ENCODE measurements around the gene PCTP.

The PCTP gene

DNA sequence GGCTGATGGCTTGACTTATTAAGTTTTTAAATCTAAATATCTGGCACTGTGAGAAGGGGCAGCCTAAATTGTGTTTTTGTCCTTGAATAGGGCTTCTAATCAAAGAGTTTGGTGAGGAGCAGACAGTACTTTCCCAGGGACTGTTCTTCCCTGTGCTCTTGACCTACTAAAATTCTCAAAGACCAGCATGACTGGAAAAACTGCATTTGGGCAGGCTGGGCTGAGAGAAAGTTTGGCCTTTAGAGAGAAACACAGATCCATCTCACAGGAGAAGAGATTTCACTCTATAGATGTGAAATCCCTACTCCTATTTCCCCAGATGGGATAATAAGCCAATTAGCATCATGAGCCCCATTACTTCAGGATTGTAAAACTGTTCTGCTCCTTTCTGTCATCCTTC, 7.3 kb downstream of the PCTP start:
- no peak for DNase-seq

DNA sequence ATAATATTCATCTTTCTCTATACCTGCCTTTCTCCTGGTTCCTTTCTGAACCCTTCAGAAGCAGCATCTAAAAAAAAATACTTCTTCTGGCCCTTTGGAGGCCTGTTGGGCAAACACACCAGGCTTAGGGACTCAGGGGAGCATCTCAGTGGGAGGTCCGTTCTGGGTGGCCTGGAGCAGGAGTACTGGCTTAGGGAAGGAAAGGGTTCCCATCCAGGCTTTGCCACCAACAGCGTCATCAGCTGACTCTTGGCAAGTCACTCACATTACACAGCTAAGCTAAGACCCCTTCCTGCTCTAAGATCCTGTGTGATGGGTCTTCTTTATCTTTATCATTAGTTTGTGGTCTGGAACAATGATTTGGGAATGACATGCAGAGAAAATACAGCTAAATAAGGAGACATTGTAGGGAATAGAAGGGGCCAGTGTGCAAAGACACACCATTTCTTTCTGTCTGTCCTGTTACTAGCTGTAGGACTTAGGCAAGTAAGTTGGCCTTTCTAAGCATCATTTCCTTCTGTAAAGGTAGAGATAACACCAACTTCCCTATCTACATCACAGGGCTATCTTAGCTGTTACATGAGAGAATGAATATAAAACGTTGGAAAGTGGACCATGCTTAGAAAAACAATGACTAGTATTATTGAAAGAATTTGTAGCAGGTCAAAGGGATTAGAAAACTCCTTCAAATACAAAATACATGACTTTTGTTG, 9.9 kb downstream of the PCTP start:
- no peak for DNase-seq

DNA sequence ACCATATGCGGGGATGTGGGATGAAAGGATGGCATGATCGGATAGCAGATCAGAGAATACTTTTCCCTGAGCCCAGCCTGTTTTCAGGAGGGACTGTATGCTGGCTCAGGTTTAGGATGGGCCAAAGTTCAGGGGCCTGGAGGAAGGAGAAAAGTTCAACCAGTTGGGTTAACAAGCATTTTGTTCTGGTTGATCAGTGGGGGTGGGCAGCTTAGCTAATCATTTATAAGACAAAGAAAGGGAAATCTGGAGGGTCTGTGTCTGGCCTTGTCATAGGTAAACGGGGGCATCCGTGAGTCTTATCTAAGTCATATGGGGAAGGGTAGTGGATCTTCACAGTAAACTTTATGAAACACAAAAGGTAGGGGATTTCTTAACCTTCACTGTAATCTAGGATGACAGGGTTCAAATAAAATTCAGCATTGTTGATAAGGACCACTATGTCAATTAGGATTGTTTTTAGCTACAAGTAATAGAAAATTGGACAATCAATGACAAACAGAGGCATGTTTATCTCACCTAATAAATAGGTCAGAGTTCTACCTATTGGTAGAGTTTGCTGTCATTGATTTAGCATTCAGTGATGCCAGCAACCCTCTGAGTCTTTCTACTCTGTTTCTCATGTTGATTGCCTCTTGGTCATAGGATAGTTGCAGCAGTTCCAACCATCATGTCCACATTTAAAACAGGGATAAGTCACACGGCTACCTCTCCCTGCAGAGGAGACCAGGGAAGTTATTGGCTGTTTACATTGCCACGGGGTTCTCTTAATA, 11.4 kb downstream of the PCTP start:
- no peak for DNase-seq

DNA sequence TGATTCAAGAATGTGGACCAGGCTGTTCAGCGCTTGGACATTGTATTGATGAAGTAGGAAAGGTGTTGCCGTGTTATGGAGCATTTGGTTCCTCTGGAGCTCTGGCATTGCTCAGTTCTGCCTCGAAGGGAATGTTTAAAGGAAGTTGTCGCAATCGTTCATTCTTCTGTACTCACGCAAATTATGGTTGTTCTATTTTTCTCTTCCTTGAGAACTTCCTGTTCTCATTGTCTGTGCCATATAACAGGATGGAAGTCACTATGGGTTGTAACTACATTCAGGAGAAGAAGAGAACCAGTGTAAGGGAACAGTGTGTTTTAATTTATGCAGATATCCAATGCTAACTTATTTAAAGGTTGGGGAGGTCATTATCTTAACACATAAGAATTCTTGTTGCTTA, 13.0 kb downstream of the PCTP start:
- no peak for DNase-seq

DNA sequence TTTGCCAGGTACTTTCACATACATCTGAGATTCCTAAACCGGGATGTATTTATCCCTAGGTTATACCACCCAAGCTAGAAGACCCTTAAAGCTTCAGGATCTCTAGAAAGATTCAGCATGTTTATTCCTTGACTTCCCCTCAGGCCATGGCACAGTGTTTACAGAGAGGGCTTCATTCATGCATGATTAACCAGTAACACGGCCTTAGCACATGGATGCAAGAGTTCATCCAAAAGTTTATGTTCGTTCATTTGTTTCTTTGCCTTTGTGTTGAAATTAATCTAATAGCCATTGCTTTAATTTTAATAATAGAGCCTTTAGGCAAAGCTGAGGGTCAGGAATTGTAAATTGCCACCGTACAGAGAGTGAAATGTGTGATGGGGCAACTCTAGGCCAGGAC, 13.8 kb downstream of the PCTP start:
- DNase-seq = no peak

DNA sequence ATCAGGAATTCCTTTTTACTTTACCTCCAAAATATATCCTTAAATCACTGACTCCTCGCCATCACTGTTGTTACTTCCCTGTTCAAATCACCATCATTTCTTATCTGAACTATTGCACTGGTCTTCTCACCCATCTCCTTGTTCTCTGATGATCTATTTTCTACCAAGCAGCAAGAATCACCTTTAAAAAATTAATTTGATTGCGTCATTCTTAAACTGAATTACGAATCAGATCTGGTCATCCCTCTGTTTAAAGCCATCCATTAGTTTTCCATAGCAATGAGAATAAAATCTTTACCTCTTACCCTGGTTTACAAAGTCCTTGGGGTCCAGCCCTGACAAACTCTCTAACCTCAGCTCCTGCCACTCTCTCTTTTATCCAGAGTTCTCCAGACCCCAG, 14.6 kb downstream of the PCTP start:
- no peak for DNase-seq

DNA sequence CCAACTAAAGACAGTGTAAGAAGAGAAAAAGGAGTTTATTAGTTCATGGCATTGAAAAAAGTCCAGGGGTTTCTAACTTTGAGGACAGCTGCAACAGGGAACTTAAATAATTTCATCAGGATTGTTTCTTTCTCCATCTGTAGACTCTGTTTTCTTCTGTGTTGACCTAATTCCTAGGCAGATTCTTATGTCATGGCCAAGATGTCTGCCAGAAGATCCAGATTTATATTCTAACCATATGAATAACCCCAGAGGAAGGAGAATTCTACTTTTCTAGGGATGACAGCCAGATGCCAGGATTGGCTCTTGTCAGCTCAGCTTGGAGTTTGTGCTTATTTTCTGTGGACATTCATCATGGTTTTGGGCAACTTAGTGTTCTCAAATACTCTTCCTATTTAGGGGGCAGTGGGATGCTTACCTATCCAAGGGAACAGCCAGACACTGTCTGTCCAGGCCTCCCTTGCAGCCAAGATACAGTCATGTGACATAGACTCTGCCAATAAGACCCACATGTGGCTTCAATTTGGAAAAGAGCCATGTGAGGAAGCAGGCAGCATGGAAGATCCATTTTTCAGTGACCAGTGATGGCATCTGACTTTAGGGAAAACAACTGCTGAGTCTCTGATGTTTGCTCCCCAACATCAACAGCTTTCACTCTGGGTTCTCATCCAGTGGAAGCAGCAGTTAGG, 18.2 kb downstream of the PCTP start:
- DNase-seq = no peak

DNA sequence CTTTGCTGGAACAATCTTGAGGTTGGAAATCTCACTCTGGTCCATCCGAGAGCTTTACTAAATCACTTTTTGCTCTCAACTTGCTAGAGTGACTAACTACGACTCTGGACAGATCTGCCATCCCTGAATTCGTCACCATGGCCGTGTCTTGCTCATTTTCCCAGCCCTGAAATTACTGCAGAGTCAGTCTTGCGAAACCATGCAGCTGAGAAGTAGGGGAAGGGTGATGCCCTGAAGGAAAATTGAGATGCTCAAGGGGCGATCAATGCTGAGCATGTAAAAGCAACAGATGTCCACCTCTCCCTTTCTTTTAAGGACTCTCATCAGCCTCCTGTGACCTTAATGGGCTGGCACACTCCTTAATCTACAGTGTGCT, 18.8 kb downstream of the PCTP start:
- no peak for DNase-seq

DNA sequence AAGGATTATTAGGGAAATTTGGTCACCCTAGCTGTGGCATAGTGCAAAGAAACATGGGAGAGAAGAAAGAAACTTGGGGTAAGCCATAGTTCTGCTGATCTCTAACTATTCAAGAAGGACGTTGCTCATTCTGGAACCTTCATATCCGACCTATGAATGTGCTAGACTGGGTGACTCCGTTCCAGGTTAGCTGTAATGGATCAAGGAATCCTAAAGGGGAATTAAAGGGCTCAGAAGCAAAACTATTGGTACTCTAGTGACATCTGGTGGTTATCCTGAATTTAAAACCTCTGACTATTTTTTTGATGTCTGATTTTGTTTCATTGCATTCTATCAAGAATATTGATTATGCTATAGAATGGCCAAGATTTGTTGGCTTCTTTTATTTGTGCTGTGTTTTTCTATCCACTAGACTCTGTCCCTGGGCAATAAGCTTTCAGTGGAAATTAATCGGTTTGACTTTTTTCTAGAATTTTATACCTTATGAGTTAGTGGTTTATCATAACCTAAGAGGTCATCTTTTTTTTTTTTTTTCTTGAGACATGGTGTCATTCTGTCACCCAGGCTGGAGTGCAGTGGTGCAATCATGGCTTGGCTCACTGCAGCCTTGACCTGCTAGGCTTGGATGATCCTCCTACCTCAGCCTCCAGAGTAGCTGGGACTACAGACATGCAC, 19.5 kb downstream of the PCTP start:
- no peak for DNase-seq

DNA sequence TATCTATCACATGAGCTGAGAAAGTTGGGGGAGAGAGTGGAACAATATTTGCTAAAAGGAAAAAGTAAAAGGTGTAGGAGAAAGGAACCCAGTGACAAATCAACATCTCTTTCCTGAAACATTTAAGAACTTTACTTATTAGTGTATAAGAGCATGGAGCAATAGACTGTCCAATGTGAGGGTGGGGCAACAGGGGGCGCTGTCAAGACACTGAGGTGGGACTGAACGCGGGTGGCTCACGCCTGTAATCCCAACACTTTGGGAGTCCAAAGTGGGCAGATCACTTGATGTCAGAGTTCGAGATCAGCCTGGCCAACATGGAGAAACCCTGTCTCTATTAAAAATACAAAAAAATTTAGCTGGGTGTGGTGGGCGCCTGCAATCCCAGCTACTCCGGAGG, 21.2 kb downstream of the PCTP start:
- DNase-seq = no peak

DNA sequence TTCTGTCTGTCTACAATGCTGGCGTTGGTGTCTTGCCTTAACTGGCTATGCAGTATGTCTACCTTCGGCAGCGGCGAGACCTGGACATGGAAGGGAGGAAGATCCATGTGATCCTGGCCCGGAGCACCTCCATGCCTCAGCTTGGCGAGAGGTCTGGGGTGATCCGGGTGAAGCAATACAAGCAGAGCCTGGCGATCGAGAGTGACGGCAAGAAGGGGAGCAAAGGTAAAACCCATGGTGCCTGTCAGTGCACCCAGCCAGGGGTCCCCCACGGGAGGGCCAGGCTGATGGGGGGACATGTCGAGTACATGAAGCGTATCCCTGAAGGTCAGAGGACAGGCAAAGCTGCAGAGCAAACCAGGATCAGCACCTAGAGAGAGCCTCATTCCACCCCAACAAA, 22.8 kb downstream of the PCTP start:
- DNase-seq = no peak

DNA sequence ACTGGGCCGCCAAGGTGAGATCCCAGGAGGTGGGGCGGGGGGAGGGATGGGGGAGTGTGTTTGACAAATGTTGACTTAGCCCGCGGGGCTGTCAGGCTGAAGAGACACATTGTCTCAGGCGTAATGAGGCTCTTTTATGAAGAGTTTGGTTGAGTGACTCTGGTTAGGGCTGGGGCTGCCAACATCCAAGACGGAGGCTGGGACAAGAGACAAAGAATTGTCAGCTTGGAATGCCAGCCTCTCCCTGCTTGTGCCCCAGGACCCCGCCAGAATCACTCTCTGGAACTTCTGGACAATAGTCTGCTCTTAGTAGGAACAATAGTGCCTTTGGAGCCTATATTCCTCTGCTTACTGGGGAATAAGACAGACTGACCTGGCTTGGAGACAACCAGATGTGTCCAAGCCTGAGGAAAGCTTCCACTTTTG, 24.0 kb downstream of the PCTP start:
- DNase-seq = no peak

DNA sequence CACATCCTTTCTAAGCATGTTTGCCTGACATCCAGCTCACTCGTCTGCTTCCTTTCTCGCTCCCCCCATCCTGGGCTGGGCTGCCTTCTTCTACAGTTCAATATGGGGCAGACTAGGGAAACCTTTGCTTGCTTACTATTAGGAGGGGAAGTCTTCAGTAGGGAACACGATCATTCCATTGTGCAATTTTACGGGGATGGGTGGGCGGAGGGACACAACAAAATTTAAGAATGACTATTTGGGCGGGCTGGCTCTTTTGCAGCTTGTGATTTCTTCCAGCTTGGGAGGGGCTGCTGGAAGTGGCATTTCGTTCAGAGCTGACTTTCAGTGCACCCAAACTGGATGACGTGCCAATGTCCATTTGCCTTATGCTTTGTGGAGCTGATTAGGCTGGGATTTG, 25.4 kb downstream of the PCTP start:
- no peak for DNase-seq

DNA sequence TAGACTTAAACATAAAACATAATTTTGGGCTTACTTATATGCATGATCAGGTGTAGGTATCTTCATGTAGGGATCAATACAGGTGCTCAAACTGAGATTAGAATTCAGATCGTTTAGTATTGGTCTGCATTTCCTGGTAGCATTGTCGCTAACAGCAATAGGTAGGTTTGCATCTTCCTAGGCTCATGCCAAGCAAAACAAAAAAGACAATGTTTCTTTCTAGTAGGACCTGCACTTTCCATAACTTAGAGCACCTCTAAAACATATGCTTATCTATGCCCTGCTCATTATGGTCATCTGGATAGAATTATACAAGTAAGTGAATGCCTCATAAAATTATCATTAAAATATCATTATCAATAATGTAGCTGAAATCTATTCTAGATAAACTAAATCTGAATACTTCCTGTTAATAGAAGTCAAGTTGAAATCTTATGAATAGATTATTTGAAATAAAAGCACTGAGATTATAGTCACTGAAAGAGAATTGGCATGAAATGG, 26.7 kb downstream of the PCTP start:
- no peak for DNase-seq

DNA sequence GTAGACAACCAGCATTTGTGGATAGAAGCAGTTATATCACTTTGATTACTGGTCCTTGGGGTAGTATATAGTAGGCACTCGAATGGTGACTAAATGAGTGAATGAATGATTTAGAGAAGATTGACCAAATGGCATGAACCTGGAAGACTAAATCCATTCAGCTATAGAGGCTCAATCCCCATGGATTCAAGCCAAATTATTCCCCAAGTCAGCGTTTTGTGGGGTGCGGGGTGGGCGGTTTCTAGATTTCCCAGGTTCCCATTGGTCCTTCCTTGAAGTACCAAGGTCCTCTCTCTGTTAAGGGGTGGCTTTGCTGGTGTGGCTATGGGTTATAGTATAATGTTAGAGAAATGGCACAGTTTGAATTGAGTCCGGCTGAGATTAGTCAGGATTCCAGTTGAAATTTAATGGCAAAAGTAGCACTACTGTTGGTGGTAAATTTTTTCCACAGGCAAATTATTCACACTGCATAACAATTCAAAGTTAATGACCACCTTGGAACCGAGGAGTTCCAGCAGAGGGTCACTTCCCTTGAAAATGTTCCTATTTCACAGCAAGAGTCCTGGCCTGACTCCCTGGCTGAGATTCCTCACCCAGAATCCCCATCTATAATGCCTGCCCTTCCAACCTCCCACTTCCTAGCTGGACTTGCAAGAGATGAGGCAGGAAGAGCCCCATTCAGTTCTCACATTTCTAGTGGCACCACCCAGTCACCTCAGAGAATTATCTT, 27.7 kb downstream of the PCTP start:
- no peak for DNase-seq

DNA sequence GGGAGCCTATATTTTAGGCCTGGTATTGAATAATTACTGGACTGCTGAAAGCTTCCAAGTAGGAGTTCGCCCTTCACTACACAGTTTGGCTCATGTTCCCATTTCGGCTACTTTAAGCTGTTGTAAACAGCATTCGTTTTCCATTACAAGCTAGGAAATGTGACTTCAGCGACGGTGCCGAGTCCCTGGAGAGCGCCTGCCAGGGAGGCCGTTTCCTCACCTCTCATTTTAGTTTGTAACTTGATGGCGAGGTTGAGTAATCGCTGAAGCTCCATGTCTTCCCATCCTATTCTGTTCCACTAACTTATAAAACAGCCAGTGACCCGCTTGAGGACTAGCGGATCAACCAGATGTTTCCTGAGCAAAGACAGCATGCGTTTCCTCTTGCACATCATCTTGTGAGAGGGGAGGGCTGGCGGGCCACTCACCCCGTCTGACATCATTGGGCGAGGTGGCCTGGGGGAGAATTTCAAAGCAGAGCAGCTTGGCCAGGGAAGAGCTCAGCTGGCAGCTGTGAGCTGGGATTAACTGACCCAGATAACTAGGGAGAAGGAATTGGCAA, 32.9 kb downstream of the PCTP start:
- DNase-seq = no peak

DNA sequence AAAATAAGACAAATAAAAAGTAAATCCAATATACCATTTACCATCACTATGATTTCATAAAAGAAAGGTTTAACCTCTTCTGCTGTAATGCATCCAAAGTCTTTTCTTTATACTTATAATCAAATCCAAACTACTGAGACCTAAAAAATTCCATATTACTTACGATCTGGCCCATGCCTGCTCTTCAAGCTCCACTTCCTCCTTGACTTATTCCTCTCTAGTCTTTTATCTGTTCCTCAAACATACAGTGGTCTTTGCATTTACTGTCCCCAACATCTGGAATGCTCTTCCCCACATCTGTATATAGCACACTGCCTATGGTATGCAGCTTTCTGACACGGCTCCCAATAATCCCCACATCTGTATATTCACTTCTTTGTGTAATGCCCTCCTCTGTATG, 33.8 kb downstream of the PCTP start:
- DNase-seq = no peak

DNA sequence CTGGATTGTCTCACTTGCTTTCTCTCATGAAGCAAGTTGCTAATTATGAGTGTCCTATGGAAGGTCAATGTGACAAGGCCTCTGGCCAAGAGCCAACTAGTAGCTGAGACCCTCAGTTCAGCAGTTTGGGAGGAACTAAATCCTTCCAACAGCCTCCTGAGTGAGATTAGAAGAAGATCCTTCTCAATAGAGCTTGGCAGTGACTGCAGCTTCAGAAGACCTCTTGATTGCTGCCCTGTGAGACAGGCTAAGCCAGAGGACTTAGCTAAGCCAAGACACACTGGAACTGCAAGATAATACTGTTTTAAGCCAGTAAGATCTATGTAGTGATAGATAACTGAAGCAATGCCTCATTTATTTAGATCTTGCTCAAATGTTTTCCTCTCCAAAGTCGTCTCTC, 34.3 kb downstream of the PCTP start:
- no peak for DNase-seq

DNA sequence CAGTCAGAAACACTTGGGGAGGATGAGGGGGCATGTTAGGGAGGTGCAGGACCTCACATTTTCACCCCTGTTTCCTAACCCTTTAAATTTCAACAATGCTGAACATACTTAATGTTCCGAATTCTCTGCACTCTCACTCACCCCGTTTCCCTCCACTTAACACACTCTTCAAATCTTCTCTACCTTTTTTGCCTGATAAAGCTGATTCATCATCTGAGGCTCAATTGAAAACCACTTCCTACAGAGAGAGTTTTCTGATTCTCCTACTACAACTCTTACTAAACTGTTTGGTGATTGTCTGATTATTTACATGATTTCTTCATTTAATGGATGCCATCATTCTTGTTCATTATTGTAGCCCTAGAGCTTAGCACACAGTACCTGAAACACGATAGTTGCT, 42.4 kb downstream of the PCTP start:
- no peak for DNase-seq

DNA sequence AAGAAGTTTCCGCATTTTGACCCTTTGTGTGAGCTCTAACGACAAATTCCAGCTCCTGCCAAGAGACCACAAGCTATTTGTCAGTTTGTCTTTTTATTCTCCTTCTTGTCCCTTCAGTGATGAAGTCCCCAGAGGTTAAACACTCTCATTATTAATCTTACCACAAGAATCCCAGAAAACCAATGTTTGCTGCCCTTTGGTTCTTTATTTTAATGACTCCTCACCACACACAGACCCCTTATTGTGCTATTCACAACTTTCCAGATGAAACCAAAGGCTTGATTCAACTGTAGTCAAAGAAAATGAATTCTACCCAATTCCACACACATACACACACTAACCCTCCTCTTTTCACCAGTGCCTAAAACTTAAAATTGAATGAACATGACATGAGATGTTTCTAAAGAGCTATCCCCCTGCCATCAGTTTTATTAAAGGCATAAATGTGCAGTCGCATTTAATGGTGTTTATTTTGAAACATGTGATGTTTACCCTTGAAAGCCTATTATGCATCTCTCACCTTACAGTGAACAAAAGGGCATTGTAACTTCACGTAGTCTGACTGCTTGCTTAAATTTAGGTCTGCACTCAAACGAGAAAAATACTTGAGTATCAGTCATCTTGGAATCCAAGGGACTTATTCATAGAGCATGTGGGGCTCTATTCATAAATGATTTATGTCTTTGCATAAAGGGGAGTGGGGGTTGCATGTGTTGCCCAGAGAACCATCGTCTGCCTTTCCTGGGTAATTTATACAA, 44.1 kb downstream of the PCTP start:
- DNase-seq = no peak

DNA sequence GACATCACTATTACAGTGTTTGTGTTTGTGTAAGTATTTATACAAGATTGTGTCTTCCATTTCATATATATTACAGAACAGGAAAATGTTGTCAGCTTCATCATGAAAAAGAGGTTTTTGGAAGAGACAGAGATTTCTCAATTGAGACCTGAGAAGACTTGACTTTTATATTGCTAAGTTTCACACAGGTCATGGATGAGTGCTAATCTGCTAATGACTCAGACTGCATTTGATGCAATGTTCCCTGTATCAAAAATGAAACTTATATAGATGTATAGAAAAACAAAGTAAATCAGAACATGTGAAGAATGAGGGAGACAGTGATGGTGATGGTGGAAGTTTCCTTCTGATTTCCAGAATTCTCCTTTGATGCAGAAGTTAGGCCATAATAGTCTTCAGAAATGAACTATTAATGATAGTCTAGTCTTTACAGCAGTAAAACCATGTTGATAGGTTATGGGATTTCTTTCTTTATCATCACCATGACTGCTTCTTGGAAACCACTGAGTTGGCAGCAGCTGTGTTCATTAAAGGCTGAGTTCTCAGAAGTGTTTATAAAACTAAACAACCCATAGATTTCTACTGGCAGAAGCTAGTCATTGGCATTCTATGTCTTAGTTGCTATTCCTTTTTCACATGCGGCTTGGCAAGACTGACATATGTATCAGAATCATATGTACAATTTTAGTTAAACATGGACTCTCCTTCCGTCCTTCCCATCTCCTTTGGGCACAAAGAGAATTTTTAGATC, 56.1 kb downstream of the PCTP start:
- no peak for DNase-seq

All from activated CD4-positive, alpha-beta T cell treated with anti-CD3 and anti-CD28 coated beads for 48 hours (primary cell).